ENCODE data around the gene FOXC1. TPM values are rescaled to one million over a fixed set of nuclear protein-coding genes. Genes with fewer than 3 reads are reported as not detected.

The FOXC1 gene
- total and polyA plus RNA-seq, 2 experiments from 2014 or later = 0.10 to 0.13 TPM

- H3K27me3 ChIP-seq (ENCODE audit: insufficient read depth) = peaks cover 55% of the 10 kb centered on the region
- peaks cover 36% of the 10 kb centered on the region for H4K20me1 ChIP-seq (replicated peaks; ENCODE audit: insufficient read depth)
- no peak overlapping the region for H3K27ac ChIP-seq (ENCODE audit: low read depth)
- H3K4me3 ChIP-seq = no peak overlapping the region
- DNase-seq (ENCODE audit: low spot score) = no peak
- no peak overlapping the region for H2AFZ ChIP-seq
- 0 out of 2 replicates have a peak, but pooled peaks cover 6% of the 10 kb centered on the region for H3F3A ChIP-seq (replicated peaks; ENCODE audit: low read depth)
- TF ChIP-seq REST (IDR thresholded peaks at IDR 0.05; ENCODE audit: unreplicated experiment) = no peak
- TF ChIP-seq NANOG (IDR thresholded peaks at IDR 0.05; ENCODE audit: borderline replicate concordance) = no peak
- no peak for TF ChIP-seq EZH2 (IDR thresholded peaks at IDR 0.05; ENCODE audit: low read depth, unreplicated experiment)
- Mint-ChIP-seq H3K4me3 (no peak overlapping the region), H3K27me3 (ENCODE audit: insufficient read depth, low read depth, poor library complexity) (peaks cover 56% of the 10 kb centered on the region), H3K36me3 (ENCODE audit: low read depth) (no peaks in the 10 kb centered on the region), H3K4me1 (peaks cover 12% of the 10 kb centered on the region), H3K27ac (no peak overlapping the region), H3K9me3 (no peaks in the 10 kb centered on the region; the same call in 2 of the 3 replicates)
- H3K9me2 ChIP-seq (ENCODE audit: insufficient read depth) = no peaks in the 10 kb centered on the region
- no peaks in the 10 kb centered on the region for H3K79me2 ChIP-seq (replicated peaks; ENCODE audit: insufficient read depth)
- no peaks in the 10 kb centered on the region for H3K36me3 ChIP-seq (ENCODE audit: insufficient read depth)
- H3K4me1 ChIP-seq (ENCODE audit: insufficient read depth) = 0 out of 2 replicates have a peak, but pooled peaks cover 7% of the 10 kb centered on the region
- H3K4me2 ChIP-seq = no peak overlapping the region
- ATAC-seq = no peak
These were observed 19.6 kb downstream of the FOXC1 start for GRCh38 chr6:1629316-1629715.

GRCh38 chr6:1630212-1630770 is 20.6 kb downstream of the FOXC1 start:
- Histone ChIP-seq H2AFZ (no peak overlapping the region), H4K20me1 (replicated peaks; ENCODE audit: insufficient read depth) (peaks cover 34% of the 10 kb centered on the region), H3K79me2 (replicated peaks; ENCODE audit: insufficient read depth) (no peaks in the 10 kb centered on the region), H3K4me2 (no peak overlapping the region), H3K36me3 (ENCODE audit: insufficient read depth) (no peaks in the 10 kb centered on the region), H3K27me3 (ENCODE audit: insufficient read depth) (peaks cover 45% of the 10 kb centered on the region), H3K4me3 (no peak overlapping the region), H3F3A (replicated peaks; ENCODE audit: low read depth) (0 out of 2 replicates have a peak, but pooled peaks cover 6% of the 10 kb centered on the region), H3K27ac (ENCODE audit: low read depth) (no peak overlapping the region), H3K9me2 (ENCODE audit: insufficient read depth) (no peaks in the 10 kb centered on the region), H3K4me1 (ENCODE audit: insufficient read depth) (0 out of 2 replicates have a peak, but pooled peaks cover 5% of the 10 kb centered on the region)
- DNase-seq (ENCODE audit: low spot score) (no peak), ATAC-seq (no peak)
- Mint-ChIP-seq H3K27me3 (ENCODE audit: insufficient read depth, low read depth, poor library complexity) (peaks cover 52% of the 10 kb centered on the region), H3K36me3 (ENCODE audit: low read depth) (no peaks in the 10 kb centered on the region), H3K4me3 (no peak overlapping the region), H3K27ac (no peak overlapping the region), H3K9me3 (no peaks in the 10 kb centered on the region; the same call in 2 of the 3 replicates), H3K4me1 (peaks cover 9% of the 10 kb centered on the region)
- TF ChIP-seq ZNF114 (CRISPR knock-in tag; IDR thresholded peaks at IDR 0.05) = no peak
- no peak for TF ChIP-seq NANOG (IDR thresholded peaks at IDR 0.05; ENCODE audit: borderline replicate concordance)
- TF ChIP-seq, protein P1, sequence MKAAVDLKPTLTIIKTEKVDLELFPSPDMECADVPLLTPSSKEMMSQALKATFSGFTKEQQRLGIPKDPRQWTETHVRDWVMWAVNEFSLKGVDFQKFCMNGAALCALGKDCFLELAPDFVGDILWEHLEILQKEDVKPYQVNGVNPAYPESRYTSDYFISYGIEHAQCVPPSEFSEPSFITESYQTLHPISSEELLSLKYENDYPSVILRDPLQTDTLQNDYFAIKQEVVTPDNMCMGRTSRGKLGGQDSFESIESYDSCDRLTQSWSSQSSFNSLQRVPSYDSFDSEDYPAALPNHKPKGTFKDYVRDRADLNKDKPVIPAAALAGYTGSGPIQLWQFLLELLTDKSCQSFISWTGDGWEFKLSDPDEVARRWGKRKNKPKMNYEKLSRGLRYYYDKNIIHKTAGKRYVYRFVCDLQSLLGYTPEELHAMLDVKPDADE (IDR thresholded peaks at IDR 0.05) = no peak
